Measurements from ENCODE around the gene FGGY.

FGGY gene

DNA sequence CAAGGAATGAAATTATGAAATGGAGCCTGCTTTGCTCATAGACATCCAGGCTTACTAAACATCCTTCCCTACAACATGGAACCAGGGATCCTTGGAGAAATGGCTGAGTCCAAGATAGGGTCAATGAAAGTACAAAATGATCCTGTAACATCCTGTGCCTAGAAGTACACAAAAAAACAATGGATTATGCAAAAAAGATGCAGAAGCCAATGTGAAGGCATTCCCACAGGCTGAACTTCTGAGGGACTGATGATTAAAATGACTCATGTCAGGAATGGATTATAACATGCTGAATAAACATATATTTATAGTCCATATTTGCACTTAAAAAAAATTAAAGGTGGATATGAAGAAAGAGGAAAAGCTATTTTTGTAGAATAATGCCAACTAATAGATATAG lies 507.4 kb downstream of the FGGY start:
- no peaks in the 10 kb centered on the region for H3K4me1 ChIP-seq (ENCODE audit: control insufficient read depth in 1 of 2, insufficient read depth in 2 of 2, low read length in 2 of 2)
- H3K36me3 ChIP-seq (ENCODE audit: control insufficient read depth in 1 of 2, insufficient read depth in 2 of 2, low read length in 2 of 2), result no peaks in the 10 kb centered on the region

DNA sequence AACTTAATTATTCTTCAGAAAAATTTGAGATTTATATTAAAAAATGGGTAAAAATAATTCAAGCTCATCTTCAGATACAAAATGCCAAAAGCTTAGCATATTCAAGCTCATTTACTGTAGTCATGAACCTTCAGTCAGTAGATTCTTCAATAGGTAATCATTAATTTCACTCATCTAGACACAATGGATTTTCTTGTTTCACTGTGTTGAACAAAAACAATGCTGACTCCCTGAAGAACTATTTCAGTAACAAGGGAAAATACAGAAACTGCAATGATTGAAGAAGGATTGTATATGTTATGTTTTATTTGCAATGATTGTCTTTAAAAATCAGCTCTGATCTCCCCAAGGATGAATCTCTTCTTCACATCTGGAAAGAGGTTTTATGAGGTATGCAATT lies 508.7 kb downstream of the FGGY start:
- Histone ChIP-seq H3K36me3 (ENCODE audit: control insufficient read depth in 1 of 2, insufficient read depth in 2 of 2, low read length in 2 of 2) (no peaks in the 10 kb centered on the region), H3K4me3 (ENCODE audit: low read depth in 1 of 2, low read length in 2 of 2) (no peak overlapping the region), H3K9me3 (ENCODE audit: control insufficient read depth in 1 of 2, low read length in 2 of 2) (no peaks in the 10 kb centered on the region), H3K9ac (ENCODE audit: low read depth in 1 of 2, low read length in 2 of 2) (no peak overlapping the region), H3K27ac (ENCODE audit: low read depth, low read length) (no peak overlapping the region), H3K4me1 (ENCODE audit: control insufficient read depth in 1 of 2, insufficient read depth in 2 of 2, low read length in 2 of 2) (no peaks in the 10 kb centered on the region), H3K27me3 (ENCODE audit: control insufficient read depth in 1 of 2, insufficient read depth in 2 of 2, low read length in 2 of 2) (no peaks in the 10 kb centered on the region)

More for the DNA sequence above, 507.4 kb downstream of the FGGY start:
- Histone ChIP-seq H3K9ac (ENCODE audit: low read depth in 1 of 2, low read length in 2 of 2) (no peak overlapping the region), H3K27ac (ENCODE audit: low read depth, low read length) (no peak overlapping the region), H3K27me3 (ENCODE audit: control insufficient read depth in 1 of 2, insufficient read depth in 2 of 2, low read length in 2 of 2) (no peaks in the 10 kb centered on the region), H3K4me3 (ENCODE audit: low read depth in 1 of 2, low read length in 2 of 2) (no peak overlapping the region), H3K9me3 (ENCODE audit: control insufficient read depth in 1 of 2, low read length in 2 of 2) (no peaks in the 10 kb centered on the region)
